Transverse colon (tissue), 4 donors: ENCODE data around the gene SUPT7L.

Experiments used
- CTCF ChIP-seq, 5 experiments: fragments of 200-600 bp in 3 of 5; fragments of 450-650 bp in 2 of 5; sonication (generic) in 3 of 5; IDR thresholded peaks; 1 replicate in 2 of 5; 2 replicates in 3 of 5; pipeline ENCODE4 v1.5.1; 2016 to 2017; ENCODE audit warnings: antibody characterized with exemption in 5 of 5, inconsistent platforms in 3 of 5, mild to moderate bottlenecking in 2 of 5, moderate library complexity in 1 of 5
- EP300 ChIP-seq: sonication (generic); formaldehyde crosslinking; IDR thresholded peaks from one replicate; pipeline ENCODE4 v1.6.1; 2017; ENCODE audit warnings: antibody characterized with exemption, low read depth
- POLR2AphosphoS5 ChIP-seq, 3 donors: sonication (generic); formaldehyde crosslinking; IDR thresholded peaks; one replicate each; pipeline ENCODE4 v1.6.1; 2016; ENCODE audit warnings: antibody characterized with exemption in 3 of 3

- TF ChIP-seq CTCF (IDR thresholded peaks at IDR 0.05) (no peak), EP300 (no peak), POLR2AphosphoS5 (IDR thresholded peaks at IDR 0.05) (no peak)
Measured at GRCh38 chr2:27627963-27628766, 35.2 kb downstream of the SUPT7L start.
